ENCODE results near the gene STT3B.
A peak's percentile ranks its signal among the peaks of the same experiment; 100 is the strongest.
"Not testable (repeated sequence)": the region's sequence is repeated elsewhere in the genome, so short reads cannot be mapped to it uniquely, and the experiment has no call there.

STT3B gene

DNA sequence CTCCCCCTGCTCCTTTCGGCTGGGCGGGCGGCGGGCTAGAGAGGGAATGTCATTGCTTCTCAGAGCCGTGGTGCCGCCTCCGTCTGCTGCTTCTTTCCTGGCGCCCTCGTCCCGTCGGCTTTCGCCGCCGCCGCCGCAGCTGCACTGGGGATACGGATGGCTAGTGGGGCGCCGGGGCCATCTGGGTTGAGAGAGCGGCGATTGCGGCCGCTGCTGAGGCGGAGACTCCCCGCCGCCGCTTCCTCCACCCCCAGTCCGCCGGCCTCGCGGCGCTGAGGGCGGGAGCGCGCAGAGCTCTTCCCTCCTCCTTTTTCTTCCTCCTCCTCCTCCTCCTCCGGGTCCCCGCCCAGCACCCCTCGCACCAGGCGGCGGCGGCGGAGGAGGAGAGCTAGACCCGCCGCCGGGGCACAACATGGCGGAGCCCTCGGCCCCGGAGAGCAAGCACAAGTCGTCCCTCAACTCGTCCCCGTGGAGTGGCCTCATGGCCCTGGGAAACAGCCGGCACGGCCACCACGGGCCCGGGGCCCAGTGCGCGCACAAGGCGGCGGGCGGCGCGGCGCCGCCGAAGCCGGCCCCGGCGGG, at the start of gene STT3B:
Gene STT3B, plus strand, starts transcription at position 339 of the 582 bp plus-strand sequence. Its CDS starts 74 bp downstream, at position 413.
- peak; percentile 82 for DNase-seq (ENCODE audit: low spot score)

DNA sequence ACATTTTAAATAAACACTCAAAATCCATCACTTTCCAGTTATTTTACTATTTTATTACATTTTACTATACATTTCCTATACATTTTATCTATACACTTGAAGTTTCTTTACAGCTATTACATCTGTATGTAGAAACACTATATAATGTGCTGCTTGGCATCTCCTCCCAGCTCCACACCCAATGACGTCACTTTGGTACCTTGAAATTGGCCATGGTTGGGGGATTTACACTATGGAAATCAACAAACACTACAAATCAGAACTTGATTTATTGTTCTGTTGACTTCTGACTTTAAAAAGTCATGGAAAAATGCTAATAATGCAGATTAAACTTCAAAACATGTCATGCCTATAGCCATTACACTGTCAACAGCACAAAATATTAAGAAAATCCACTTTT, 48.9 kb upstream of the STT3B start:
- DNase-seq (ENCODE audit: low spot score), result no peak

DNA sequence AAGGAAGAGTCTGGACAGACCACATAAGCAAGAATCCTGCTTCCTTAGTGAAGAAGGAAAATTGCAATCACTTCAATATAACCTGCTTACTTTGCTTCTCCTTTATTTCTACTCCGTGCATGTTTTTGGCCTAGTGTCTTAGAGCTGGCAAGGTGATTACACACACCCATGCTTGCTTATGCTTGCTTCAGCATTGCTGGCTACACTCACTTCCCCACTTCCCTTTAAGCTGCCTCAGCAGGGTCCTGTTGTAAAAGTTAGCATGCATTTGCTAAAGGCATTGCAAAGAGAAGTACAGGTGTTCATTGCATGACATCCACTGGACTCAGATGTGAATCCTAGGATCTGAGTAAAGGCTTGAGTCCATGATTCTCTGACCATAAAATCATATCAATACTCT, 47.5 kb upstream of the STT3B start:
- no peak for DNase-seq (ENCODE audit: low spot score)

DNA sequence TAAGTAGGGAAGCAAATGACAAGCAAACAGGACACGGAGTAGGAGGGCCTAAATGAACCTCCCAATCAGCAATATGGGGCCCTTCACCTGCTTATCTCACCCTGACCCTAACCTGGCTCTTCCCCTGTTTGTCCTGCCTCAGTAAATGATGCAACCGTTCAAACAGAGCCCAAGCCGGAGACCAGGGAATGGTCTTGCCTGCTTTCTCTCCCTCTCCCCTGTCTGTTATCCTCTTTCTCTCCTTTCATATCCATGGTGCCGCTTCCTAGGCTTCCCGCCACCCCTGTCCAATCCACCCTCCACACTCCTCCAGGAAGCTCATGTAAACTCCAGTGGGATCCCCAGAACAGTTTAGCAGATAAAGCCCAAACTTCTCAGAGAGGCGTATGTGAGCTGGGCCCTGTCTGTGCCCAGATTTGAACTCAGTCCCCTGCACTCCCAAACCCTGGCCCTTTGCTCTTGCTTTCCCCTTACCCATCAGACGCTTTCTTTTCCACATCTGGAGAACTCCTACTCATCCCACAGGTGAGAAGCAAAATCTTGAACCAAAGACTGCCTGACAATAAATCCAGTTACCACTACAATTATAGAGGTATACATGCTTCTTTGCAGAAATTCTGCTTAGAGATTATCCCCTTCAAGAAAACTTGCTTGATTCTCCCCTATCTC, 45.7 kb upstream of the STT3B start:
- DNase-seq (ENCODE audit: low spot score), result no peak

DNA sequence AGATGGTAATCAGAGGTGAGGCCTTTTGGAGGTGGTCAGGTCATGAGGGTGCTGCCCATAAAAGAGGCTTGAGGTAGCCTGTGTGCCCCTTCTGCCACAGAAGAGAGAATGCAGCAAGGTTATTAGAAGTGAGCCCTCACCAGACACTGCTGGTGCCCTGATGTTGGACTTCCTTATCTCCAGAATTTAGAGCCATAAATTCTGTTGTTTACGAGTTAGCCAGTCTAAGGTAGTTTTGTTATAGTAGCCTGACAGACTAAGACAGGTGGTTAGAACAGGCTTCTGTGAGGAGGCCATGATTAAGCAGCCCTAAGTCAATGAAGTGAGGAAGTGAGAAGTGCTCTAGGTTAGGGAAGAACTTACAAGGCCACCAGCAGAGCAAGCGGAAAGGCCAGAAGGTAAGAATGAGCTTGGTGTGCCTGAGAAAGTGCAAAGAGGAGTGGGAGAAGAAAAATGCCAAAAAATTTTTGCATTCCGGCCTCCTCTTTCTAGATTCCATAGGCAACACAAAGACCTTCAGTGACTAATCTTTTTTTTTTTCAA, 44.2 kb upstream of the STT3B start:
- DNase-seq (ENCODE audit: low spot score), result no peak

DNA sequence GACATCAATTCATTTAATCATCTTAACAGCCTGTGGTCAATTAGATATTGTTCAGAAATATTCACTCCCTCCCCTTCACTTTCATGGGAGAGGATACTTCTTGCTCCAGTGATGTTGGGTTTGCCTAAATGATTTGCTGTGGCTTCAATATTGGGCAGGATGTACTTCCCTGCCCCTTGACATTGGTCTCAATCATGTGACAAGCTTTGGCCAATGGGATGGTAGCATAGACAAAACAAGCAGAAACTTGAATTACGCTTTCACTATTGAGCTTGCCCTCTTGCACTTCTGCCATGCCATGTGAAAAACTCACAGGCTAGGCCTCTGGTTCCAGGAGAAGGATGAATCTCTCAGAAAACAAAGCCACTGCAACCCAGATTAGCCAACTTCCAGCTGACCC, 42.2 kb upstream of the STT3B start:
- no peak for DNase-seq (ENCODE audit: low spot score)

DNA sequence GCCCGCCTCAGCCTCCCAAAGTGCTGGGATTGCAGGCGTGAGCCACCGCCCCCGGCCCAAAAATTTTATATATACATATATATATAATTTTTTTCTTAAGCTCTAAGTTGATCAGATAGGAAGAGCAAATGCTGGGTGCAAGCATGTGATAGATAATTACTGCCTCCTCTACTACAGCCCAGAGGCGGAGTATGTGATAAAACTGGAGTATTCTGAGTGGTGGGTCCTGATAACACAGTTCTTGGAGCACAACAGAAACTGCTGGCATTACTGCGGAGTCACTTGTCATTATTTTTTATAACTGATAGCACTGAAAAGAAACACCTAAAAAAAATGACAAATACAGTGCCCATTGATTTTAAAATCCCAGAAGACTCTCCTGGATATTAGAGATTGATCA, 41.1 kb upstream of the STT3B start:
- no peak for DNase-seq (ENCODE audit: low spot score)

DNA sequence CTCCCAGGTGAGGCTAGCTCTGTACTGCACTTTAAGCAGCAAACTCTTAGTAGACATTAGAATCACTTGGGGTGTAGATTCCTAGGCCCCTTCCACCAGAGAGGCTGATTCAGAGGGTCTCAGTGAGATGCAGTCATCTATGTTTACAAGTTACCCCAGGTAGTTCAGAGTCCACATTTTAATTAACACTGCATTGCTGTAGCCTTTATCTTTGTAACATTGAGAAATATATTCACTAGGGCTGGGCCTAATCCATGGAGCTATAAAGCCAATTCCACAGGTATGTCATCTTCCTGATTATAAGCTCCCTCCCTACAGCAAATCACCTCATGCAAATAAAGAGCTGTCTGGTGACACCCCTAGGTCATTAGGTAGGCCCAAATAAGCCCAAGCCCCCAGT, 39.6 kb upstream of the STT3B start:
- DNase-seq (ENCODE audit: low spot score), result no peak

DNA sequence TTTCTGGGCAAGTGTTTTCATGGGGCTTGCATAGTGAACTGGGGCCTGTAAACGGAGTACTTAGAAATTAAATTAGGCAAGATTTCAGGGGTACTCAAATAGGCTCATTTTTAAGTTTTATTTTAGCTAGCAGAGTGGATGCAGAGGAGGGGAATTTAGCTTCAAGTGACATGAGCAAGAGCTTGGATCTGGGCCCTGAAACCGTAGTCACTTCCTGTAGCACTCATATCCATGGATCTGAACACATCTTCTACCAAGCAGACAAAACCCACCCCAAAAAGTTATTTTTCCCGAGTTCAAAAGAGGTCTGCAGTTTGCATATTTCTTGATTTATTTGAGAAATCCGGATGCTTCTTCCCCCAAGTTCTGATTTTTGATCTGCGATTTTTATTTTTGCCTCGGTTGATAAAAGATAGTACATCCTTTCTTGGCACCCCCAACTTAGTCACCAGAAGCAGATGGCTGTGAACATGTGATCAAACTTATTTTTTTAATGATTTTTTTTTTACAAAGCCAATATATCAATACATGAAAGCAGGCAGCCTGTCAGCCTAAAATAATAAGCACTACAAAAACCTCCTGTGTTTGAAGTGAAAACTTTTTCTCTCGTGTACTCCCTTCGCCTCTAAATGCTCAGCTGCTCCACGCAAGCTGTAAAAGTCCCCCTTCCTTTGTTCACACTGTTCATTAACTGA, 36.6 kb upstream of the STT3B start:
- no peak for DNase-seq (ENCODE audit: low spot score)

DNA sequence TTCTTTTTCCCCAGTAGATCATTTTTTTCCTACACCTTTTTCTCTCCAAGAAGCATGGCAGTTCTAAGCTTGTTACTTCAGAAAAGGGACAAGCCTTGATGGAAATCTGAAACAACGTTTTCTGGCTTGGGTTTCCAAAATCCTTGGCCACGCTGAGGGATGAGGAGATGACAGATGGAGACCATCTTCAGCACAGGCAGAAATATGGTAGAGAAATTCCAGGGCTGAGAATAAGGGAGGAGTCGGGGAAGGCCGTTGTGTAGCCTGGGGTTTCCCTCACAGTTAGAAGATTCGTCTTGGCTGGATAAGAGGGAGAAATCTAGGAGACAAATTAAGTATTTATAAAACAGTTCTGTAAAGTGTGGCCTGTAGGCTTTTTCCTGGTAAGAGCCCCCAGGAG, 33.9 kb upstream of the STT3B start:
- DNase-seq (ENCODE audit: low spot score), result no peak

DNA sequence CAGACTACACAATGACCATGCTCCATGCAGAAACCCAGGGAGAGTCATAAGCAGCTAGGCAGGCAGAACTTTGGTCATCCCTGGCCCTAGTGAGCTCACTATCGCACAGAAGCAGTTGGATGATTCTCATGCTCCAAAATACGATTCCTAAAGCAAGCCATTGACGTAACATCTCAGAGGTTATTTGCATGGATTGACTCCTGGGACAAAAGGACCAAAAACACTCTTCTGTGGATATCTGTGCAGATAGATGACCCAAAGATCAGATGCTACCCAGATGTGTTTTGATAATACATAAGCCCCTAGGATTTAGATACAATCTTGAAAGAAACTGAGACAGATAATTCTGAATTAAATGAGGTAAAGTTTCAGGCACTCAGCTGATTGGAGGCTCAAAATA, 33.4 kb upstream of the STT3B start:
- no peak for DNase-seq (ENCODE audit: low spot score)

DNA sequence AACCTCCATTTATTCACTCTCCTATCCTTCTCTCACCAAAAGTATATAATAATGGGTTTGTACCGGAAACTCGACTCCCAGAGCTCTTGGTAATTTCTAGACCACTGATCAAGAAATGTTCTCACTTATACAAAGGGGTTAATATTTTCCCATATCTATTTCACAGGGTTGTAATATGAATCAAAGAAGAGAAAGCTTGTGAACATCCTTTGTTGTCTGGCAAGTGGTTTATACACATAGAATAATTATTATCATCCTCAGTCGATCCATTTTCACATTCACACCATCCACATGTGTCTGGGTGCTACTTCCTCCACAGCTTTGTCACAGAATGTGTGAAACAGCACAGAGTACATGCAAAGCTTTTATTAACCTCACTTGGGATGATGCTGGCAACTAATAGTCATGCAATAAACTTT, 29.9 kb upstream of the STT3B start:
- peak; percentile 31 for DNase-seq (ENCODE audit: low spot score)

DNA sequence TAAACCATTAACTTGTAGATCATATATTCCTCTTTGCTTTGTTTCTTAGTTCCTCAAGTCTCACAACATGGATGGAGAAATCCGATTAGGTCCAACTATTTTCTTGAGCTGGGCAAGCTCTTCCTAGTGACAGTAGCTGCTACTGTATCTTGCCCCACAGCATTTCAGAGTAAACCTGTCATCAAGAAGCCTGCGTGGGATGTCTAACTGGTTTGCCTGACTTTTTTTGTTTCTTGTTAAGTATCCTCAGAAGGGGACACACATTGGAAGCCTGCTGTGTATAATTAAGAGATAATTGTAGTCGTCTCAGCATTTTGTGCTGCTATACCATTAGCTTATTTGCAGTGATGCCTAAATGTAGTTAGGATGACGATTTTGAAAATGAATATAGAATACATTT, 29.3 kb upstream of the STT3B start:
- no peak for DNase-seq (ENCODE audit: low spot score)

DNA sequence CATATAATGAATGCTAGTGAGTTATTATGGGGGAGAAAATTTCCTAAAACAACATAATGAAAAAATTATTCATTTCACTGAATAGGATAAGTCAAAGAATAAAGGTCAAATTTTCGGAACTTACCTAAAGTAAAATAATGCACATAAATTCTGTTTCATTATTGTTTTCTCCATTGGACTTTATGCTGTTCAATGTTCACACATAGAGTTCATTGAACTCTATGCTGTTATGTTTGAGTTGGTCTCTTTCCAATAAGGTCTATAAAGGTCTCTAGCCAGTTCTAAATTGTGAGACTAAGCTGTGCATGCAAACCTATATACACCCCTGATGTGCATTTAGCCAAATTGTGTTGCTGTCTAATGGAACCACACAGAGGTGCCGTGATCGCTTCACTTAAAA, 28.5 kb upstream of the STT3B start:
- DNase-seq (ENCODE audit: low spot score), result no peak

DNA sequence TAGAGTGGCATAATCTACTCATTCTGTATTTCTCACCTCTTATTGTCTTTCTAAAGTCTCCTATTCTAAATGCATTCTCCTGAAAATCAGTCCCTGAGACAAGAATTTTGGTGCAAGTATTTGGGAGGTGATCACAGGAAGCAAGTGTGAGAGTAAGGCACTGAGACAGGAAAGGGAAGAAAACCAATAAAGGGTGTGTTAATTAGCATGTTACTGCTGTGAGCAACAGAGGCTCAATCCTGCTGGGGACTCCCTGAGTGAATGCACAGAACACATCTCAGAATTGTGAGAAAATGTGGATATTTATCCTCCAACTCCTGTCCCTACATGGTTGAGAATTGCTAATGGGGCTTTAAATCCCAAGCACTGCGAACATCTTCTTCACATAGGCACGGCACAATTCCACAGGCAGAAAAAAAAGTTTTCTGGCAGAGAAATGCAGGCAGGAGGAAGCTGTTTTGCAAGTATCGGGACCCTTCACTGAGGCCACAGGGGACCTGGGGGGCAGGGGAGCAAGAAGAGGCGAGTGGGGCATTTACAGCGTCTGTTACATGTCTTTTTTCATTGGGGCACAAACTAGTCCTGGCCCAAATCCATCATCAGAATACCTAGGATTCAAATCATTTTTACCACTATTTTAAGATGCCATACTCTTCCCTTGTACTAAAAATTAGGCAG, 27.2 kb upstream of the STT3B start:
- DNase-seq (ENCODE audit: low spot score), result no peak

DNA sequence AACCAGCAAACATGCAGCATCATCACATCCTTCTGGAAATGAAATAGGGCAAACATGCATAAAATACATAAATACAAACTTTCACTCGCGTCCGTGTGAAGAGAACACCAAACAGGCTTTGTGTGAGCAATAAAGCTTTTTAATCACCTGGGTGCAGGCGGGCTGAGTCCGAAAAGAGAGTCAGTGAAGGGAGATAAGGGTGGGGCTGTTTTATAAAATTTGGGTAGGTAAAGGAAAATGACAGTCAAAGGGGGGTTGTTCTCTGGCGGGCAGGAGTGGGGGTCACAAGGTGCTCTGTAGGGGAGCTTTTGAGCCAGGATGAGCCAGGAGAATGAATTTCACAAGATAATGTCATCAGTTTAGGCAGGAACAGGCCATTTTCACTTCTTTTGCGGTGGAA, 26.2 kb upstream of the STT3B start:
- not testable (repeated sequence) for DNase-seq (ENCODE audit: low spot score)

DNA sequence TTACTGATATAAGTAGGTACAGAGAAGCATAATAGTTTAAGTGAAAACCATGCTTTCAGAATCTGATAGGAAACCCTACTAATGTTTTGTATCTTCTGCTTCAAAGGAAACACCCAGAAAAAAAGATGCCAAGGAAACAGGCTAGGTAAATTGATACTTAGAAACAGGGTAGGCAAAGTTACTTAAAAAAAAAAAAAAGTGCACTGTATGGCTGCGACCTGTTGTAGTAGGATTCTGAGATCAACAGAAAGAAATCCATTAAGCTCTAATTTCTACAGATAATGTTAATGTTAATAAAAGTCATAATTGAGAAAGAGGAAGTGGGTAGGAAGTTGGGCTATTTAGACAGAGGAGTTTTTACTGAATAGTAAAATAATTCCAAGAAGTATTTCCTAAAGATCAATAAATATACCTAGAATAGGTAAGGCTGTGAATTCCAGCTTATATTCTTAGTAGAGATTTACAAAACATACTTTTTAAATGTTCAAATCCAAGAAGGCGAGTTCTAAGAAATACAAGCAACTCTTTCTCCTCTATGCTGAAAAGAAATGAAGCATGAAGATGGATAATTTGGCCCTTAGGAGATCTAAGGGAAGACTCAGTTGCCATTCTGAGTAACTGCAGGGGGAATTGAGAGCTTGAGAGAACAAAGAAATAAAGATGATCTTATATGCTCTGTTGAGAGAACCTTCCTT, 24.1 kb upstream of the STT3B start:
- DNase-seq (ENCODE audit: low spot score), result peak; percentile 40

DNA sequence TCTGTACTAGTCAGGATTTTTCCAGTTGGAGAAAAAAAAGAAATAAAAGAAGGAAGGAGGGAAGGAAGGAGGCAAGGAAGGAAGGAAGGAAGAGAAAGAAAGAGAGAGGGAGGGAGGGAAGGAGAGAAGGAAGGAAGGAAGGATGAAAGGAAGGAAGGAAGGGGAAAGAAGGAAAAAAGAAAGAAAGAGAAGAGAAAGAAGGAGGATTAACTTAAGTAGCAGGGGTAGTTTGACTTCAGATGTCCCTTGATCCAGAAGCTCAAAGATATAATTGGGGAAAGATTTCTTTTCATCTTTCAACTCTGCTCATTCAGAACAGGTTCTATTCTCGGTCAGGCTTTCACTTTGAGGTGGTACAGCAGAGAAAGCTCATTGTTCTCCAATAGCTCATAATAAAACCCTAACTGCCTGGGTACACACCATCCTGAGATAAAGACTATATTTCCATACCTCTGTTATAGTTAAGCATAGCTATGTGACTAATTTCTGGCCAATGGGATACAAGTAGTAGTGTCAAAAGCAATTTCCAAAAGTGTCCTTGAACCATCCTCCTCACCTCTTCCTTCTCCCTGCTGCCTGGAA, 23.5 kb upstream of the STT3B start:
- DNase-seq (ENCODE audit: low spot score), result no peak

DNA sequence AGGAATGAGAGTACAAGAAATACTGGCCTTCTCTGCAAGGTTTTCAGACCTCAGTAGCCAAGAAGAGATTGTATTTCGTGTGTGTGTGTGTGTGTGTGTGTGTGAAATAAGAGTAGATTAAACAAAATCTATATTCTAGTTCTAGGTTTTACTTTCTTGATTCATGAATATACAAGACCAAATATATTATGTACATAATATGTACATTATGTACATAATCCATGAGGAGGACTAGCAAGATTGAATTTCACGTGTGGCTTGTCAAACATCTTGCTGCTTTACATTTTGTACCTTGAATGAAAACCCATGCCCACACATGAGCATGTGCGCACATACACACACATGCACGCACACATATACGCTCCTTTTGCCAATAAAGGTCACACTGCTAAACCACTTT, 18.2 kb upstream of the STT3B start:
- DNase-seq (ENCODE audit: low spot score), result no peak

DNA sequence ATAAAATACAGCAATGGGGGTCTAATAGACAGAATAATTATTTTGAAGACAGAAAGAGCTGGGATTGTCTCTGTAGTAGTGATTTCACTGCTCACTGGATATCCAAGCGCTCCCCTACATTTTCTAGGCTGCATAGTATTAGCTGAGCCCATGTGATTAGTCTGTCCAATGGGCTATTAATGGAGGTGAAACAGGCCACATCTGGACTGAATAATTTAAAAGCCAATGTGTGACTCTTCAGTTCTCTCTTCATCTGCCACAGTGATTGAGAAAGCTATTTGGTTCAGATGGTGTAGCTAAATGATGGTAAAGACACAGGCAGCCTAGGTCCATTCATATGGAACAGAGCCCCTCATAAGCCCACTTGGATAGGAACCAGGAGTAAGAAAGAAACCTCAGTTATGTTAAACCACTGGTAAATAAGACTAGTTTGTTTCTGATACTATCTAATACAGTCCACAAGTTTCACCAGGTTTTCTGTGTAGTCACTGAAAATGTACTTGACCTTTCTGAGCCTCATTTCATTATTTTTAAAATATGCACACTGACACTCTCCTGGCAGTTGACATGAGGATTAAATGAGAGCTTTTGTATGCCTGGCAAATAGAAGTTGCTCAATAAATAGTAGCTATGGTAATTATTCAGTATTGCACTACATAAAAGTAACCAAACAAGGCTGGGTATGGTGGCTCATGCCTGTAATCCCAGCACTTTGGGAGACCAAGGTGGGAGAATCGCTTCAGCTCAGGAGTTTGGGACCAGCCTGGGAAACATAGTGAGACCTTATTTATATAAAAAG, 17.0 kb upstream of the STT3B start:
- DNase-seq (ENCODE audit: low spot score), result no peak

DNA sequence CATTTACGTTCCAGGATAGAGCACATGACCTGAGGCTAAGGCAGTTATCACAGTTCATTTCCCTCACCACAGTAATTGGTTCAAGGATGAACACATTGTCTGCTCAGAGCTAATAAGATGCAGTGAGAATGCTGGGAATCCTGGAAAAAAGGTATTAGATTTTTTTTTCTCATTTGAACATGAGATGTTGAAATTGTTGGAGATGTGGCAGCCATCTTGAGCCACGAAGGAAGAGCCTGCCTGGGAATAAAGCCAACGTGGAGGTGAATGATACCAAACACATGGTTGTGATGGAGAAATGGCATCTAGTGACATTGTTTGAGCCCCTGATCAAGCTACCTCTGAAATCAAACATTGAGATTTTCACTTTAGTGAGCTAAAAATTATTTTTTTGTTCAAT, 16.0 kb upstream of the STT3B start:
- no peak for DNase-seq (ENCODE audit: low spot score)

Measured in CD4-positive, alpha-beta T cell treated with Interleukin-2 at 100 ng/mL for 4 hours (primary cell).